GM18909 (cell line): ENCODE results near the gene MLC1.

Experiments used
- ATAC-seq: cut with Tn5 transposase; IDR thresholded peaks from one replicate; pipeline ENCODE4 v1.9.1; 2021; ENCODE audit warnings: mild to moderate bottlenecking; ENCODE audit not compliant: unreplicated experiment, poor library complexity

The MLC1 gene

GRCh38 chr22:50045211-50046018, 39.8 kb downstream of the MLC1 start:
- no peak for ATAC-seq

- no peak for ATAC-seq
Measured at GRCh38 chr22:50044485-50045118, 40.6 kb downstream of the MLC1 start.

GRCh38 chr22:50041361-50042065, 43.7 kb downstream of the MLC1 start:
- no peak for ATAC-seq

- no peak for ATAC-seq
Measured at GRCh38 chr22:50040717-50041116, 44.5 kb downstream of the MLC1 start.

- no peak for ATAC-seq
Measured at GRCh38 chr22:50039669-50040443, 45.4 kb downstream of the MLC1 start.

GRCh38 chr22:50035976-50036724, 49.1 kb downstream of the MLC1 start:
- ATAC-seq, result no peak

GRCh38 chr22:50035131-50035881, 49.9 kb downstream of the MLC1 start:
- ATAC-seq, result no peak

GRCh38 chr22:50034126-50035081, 50.8 kb downstream of the MLC1 start:
- ATAC-seq, result no peak

- no peak for ATAC-seq
Measured at GRCh38 chr22:50032941-50033601, 52.2 kb downstream of the MLC1 start.

- ATAC-seq, result no peak
Measured at GRCh38 chr22:50032109-50032871, 52.9 kb downstream of the MLC1 start.

- no peak for ATAC-seq
Measured at GRCh38 chr22:50031189-50032091, 53.8 kb downstream of the MLC1 start.

GRCh38 chr22:50030297-50031188, 54.7 kb downstream of the MLC1 start:
- ATAC-seq, result no peak

GRCh38 chr22:50027639-50028537, 57.3 kb downstream of the MLC1 start:
- no peak for ATAC-seq

GRCh38 chr22:50025993-50026392, 59.2 kb downstream of the MLC1 start:
- ATAC-seq, result no peak
